Right lobe of liver (tissue), 4 donors: ENCODE results near the gene FCER2.

ENCODE experiments used
- POLR2A ChIP-seq: fragments of 450-650 bp; IDR thresholded peaks from one replicate; pipeline ENCODE4 v1.6.1; 2017; ENCODE audit warnings: antibody characterized with exemption, mild to moderate bottlenecking
- TF ChIP-seq, protein P1 (sequence below), 4 donors: fragments of 200-600 bp in 3 of 4; fragments of 450-650 bp in 1 of 4; IDR thresholded peaks; one replicate each; pipeline versions ENCODE4 v1.5.1 to v1.8.0; 2016 to 2022; ENCODE audit warnings: antibody characterized with exemption in 4 of 4, mild to moderate bottlenecking in 2 of 4
- donor health status: DM: no; HTN: no; CAD: no.
- donor health status: DM: no; HTN: no; CAD: no.
- donor health status: DM: no; HTN: yes; CAD: no.

DNA sequence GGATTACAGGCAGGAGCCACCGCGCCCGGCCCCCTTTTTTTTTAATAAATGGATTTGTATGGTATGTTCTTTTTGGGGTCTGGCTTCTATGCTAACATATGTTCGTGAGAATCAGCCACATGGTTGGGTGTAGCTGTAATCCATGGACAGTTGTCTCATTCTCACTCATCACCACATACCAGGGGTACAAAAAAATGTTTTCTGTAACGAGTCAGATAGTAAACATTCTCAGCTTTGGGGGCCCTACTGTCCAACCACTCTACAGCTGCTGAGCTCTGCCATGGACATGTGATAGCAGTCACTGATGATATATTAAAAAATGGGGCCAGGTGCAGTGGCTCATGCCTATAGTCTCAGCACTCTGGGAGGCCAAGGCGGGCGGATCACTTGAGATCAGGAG, 38.2 kb downstream of the FCER2 start:
- no peak for TF ChIP-seq POLR2A
- TF ChIP-seq, protein P1, sequence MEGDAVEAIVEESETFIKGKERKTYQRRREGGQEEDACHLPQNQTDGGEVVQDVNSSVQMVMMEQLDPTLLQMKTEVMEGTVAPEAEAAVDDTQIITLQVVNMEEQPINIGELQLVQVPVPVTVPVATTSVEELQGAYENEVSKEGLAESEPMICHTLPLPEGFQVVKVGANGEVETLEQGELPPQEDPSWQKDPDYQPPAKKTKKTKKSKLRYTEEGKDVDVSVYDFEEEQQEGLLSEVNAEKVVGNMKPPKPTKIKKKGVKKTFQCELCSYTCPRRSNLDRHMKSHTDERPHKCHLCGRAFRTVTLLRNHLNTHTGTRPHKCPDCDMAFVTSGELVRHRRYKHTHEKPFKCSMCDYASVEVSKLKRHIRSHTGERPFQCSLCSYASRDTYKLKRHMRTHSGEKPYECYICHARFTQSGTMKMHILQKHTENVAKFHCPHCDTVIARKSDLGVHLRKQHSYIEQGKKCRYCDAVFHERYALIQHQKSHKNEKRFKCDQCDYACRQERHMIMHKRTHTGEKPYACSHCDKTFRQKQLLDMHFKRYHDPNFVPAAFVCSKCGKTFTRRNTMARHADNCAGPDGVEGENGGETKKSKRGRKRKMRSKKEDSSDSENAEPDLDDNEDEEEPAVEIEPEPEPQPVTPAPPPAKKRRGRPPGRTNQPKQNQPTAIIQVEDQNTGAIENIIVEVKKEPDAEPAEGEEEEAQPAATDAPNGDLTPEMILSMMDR (IDR thresholded peaks at IDR 0.05), result no peak
